Femur (tissue), 1 donor: ENCODE measurements around the gene SLC41A3.
A peak's percentile ranks its signal among the peaks of the same experiment; 100 is the strongest.

ENCODE experiments used
- DNase-seq: peaks from one replicate; pipeline ENCODE4 v3.0.0-alpha.2; 2017

Gene SLC41A3

DNA sequence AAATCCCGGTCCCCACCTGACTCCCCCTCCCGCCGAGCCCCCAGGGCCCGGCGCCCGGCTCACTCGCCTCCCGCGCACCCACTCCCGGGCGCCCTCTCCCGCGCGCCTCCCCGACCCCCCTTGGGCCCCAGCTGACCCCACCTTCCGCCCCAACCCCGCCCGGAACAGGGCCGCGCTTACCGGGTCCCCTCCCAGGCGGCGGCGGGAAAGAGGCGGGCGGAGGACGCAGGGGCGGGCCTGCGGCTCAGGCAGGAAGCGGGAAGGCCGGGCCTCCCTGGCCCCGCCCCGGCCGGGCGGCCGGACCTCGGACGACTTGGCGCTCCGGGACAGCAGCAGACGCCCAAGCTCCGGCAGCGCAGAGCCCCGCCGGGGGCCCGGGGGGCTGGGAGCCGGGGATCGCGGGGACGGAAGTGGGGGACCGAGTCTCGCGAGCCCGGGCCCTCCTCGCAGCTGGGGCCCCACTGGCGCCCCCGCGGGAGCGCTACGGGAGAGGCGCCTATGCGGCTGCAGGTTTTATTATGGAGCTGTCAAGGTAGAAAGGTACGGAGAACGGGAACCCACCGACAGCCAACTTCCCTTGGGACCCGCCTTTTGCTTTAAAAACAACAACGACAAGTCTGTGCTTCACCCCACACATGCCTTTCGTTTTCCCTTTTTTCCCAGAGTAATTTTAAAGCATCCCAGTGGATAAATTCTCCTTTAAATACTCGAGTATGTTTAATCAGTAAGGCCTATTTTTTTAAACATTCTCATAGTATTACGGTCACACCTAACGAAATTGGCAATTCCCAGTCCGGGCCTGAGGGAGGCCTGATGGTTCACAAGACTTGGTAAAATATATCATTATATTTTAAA, at the start of gene SLC41A3:
TSS of gene SLC41A3 (minus strand) at position 212 of the 855 bp plus-strand sequence. CDS start 15,905 bp downstream, outside the sequence.
- peak; percentile 93 for DNase-seq

GRCh38 chr3:126133606-126134005, 49.7 kb upstream of the SLC41A3 start:
- DNase-seq: no peak

GRCh38 chr3:126132751-126133511, 49.0 kb upstream of the SLC41A3 start:
- no peak for DNase-seq

DNA sequence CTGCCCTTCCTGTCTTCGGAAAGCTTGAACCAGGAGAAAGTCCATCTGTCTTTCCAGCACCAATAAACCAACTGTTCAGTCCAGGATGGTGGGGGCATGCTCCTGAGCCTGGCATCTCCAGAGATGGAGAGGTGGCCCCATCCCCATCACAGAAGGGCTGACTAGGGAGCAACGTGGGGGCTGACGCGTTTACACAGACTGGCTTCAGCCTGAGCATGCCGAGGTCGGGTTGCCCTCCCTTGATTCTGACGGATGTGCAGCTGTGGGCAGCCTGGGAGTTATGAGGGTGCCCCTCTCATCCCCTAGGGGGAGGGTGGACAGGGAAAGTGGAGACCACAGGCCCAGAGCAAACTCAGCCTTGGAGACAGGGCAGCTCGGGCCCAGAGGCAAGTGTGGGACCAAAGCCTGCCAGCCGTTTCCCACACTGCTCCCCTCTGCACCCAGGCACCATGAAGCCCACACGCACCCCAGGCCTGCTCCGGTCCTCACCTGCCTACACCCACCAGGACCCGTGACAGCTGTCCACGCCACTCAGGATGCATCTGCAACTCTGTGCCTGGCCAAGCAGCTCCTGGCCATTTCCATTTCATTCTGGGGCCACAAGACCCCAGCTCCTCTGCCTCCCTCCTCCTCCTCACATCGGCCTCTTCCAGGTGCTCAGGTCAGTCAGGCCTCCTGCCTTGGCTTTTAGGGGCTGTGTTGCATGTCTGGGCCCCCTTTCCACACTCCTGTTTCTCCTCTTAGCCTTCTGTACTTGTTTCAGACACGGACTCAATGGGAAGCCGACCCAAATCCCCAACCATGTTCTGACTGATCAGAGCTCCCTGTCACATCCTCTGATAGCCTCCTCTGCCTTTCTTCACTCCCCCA, 48.2 kb upstream of the SLC41A3 start:
- DNase-seq: no peak

DNA sequence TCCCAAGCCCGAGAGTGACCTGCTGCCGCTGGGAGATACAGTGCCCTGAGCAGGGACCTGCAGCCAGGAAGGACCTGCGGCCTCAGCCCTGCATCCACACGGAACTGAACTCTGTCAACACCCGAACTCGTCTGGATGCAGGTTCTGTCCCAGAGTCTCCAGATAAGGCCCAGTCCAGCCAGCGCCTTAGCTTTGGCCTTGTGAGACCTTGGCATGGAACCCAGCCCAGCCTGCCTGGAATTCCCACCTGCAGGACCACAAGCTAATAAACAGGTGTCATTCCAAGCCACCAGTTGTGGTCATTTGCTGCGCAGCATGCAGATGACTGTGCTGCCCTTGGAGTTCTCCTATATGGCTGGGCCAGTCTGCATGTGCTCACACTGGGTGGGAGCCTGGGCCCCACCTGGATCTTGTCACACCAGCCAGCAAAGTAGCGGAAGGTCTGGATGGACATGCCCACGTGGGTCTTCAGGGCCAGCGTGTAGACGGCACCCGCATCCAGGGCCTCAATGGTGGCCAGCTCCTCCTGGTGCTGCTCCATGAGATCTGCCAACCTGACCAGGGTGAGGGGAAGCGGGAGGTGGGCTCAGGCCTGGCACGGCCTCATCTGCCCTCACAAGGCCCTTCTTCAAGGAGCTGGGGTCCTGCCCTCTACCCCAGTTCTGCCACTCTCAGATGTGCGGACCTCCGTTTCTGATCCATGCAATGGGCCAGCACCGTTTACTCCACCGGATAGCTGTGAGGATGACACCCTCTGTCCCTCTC, 47.2 kb upstream of the SLC41A3 start:
- DNase-seq: peak; percentile 11

- DNase-seq: peak; percentile 9
Observed at GRCh38 chr3:126130081-126130855, 46.3 kb upstream of the SLC41A3 start.

DNA sequence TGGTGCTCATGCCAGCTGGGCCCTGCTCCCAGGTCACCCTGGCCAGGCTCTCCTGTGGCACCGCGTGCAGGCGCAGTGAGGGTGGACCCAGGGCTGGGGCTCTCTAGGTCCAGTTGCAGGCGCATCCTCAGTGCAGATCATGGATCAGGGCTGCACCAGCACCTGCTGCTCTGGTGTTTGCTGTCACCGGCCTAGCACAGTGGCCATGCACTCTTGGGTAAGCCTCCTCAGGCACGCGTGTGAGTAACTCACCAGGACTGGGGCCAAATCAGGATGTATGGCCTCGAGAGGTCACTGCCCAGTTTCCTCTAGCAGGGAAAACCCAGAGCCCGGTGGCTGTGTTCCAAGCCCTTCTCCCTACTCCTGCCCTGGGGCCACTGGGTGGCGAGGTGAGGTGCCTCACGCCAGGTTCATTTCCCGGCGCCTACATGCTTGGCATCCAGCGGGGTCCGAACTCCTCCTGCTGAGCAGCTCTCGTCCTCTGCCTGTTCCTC, 45.5 kb upstream of the SLC41A3 start:
- DNase-seq: peak; percentile 20

DNA sequence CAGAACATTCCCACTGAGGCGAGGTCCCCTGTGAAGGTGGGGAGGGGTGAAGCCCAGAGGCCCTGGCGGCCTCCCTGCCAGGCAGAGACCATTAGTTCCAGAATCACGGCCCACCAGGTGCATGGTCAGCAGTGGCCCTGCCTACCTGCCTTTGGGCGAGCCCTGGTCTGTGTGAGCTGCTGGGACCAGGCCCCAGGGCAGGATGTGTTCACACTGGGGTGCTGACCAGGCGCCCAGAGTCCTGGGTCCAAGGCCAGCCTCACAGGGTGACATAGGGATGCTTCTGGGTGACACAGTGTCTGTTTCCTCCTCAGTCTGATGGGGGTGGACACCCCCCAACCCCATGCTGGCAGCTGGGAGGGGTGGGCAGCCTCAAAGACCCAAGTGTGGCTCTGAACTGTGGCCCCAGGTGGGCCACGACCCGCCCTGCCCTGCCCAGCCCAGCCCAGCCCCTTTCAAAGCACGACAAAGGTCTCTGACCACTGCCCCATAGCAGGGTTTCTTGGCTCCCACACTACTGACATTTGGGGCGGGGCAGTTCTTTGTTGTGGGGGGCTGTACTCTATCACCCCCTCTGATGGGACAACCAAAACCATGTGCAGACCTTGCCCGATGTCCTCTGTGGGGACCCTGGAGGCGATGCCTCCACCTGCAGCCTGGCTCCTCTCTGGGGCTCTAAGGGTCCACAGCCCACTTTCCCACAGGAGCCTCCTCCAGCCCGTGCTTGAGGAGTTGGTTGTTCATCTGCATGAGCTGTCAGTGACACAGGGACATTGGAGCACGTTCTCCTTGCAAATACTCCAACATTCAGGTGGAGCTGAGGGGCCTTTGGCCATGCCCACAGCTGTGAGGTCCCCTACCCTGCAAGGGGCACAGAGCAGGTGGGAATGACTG, 44.8 kb upstream of the SLC41A3 start:
- peak; percentile 13 for DNase-seq

DNA sequence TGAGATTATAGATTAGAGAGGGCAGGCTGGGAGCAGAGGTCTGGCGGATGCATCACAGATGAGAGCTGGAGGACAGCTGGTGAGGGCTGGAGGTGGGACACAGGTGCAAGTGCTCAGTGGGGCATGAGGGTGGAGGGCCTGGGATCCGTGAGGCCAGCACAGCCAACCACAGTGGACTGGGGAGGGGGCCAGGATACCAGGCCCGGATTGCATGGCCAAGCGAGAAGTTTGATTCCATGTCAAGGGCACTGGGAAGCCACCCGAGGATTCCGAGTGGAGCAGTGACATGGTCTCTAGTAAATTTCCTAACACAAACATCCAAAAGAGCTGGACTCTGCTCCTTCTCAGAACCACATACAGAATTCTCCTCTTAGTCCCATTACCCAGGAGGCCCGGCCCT, 44.0 kb upstream of the SLC41A3 start:
- DNase-seq: no peak

DNA sequence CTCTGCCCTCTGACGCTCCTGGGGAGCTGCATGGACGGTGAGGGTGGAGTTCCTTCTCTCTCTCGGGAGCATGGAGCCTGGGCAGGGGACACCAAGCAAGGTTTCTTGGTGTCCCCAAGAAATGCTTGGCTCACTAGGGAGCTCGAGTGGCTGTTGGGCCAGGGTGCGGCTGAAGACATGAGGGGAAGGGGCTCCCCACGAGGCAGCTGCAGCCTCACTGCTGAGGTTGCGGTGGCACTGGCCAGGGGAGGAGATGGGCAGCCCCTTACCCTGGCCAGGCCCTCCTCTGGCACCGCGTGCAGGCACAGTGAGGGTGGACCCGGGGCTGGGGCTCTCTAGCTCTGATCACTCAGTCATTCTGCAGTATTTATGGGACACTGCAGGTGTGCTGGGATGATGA, 43.5 kb upstream of the SLC41A3 start:
- DNase-seq: peak; percentile 11

DNA sequence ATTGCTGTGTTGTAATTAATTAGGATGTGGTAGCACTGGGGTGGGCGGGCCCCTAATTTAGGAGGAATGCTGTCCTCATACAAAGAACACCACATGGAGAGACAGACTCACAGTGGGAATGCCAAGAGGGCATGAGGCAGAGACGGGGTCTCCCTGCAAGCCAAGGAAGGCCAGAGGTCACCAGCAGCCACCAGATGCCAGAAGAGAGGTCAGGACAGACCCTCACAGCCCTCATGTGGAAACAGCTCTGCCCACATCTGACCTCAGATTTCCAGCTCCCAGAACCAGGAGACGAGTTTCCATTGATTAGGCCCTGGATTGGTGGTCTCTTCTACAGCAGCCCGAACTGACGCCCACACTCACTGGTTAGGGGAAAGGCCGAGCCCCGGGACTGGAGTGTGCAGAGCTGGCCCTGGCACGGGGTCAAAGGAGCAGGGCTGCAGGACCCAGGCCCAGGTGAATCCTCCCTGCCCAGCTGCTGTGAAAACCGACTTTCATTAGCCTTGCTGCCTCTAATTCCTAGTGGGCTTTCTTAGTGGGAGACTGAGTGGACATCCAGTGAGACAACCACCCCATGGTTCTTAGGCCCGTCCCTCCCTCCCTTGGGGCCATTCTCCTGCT, 43.0 kb upstream of the SLC41A3 start:
- DNase-seq: peak; percentile 9

DNA sequence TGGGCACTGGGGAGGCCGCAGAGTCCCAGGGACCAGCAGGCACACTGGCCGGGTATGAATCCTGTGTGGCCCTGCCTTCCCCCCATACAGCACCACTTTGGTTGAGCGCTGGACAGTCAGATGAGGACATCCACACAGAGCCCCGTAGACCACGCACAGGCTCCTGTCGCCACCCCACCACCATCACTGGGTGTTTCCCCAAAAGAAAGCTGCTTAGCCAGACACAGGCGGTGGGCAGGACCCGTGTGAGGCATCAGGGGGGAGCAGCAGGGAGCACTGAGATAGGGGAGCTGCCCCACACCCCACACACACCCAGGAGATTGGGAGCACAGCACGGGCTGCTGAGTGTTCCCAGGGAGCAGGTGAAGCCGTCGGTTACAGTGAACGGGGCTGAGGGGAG, 42.4 kb upstream of the SLC41A3 start:
- no peak for DNase-seq

GRCh38 chr3:126125781-126126251, 41.9 kb upstream of the SLC41A3 start:
- DNase-seq: no peak

DNA sequence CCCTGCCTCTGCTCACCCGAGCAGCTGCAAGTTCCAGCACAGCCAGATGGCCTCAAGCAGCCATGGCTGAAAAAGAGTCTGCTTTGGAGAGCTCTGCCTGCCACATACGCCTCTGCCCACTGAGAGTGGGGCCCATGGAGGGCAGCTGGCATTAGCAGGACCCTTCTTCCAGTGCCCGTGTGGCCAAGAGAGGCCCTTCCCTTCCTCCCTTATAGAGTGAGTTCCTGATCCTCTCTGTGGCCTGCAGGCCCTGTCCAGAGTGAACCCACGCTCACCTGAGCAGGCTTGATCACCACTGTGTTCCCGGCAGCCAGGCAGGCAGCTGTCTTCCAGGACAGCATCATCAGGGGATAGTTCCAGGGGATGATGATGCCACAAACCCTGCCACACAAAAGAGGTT, 41.4 kb upstream of the SLC41A3 start:
- no peak for DNase-seq

DNA sequence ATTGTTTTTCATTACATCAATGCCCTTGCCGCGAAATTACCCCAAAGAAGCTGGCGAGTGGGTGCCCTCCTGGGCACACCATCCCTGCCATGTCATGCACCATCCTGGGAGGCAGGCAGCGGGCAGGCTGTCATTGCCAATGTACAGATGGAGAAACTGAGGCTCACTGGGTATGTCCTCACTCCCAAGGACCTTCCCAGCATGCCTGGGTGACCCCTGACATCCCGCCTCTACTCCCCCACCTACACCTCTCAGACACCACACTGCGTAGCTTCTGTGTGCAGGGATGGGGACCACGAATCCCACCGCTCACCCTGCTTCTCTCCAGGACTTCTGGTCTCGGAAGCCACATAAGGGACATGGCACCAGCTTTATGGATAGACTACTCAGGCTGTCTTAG, 41.0 kb upstream of the SLC41A3 start:
- DNase-seq: no peak

DNA sequence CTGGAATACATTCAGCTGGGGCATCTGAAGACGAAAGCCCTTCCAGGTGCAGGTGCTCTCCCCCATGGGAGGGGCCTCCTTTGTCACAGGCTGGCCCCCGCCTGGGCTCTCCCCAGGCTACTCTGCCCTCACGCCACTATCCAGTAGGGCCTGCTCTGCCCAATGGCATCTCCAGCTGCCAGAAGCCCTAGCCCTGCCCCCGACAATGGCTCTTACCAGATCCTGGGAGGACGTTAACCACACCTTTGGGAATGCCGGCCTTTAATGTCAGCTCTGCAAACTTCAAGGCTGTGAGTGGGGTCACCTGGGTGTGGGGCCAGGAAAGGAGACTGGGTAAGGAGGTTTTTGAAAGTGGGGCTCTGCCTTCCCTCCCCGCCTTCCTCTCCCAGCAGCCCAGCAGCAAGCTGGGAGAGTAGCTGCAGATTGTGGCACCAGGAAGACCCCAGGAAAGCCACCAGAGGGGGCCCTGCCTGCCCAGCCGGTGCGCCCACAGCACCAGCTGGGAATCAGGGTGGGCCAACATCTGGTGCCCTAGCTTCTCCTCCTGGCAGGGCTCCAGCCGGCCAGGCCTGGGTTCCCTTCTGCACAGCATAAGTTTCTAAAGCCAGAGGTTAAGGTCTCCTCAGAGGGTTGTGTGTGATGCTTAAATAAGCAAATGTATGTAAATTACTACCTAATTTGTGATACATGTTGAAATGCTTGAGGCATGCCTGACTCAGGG, 40.4 kb upstream of the SLC41A3 start:
- DNase-seq: peak; percentile 16

GRCh38 chr3:126121632-126122031, 37.7 kb upstream of the SLC41A3 start:
- DNase-seq: no peak

GRCh38 chr3:126121074-126121473, 37.1 kb upstream of the SLC41A3 start:
- DNase-seq: no peak

DNA sequence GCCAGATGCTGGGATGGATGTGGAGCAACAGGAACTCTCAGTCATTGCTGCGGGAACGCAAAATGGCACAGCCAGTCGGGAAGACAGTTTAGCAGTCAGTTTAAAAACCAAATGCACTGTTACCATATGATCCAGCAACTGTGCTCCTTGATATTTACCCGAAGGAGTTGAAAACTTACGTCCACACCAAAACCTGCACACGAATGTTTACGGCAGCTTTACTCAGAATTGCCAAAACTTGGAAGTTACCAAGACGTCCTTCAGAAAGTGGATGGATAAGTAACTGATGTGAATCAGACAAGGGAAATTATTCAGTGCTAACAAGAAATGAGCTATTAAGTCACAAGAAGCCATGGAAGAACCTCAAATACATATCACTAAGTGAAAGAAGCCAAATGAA, 36.1 kb upstream of the SLC41A3 start:
- DNase-seq: no peak
